Muscle of leg (tissue), 11 donors: Measurements from ENCODE around the gene UBTD1. TPM values are rescaled to one million over a fixed set of nuclear protein-coding genes. Genes with fewer than 3 reads are reported as not detected.
A peak's percentile ranks its signal among the peaks of the same experiment; 100 is the strongest.
"Not testable (repeated sequence)": the region's sequence is repeated elsewhere in the genome, so short reads cannot be mapped to it uniquely, and the experiment has no call there.

ENCODE experiments used
- DNase-seq: peaks from one replicate; pipeline ENCODE4 v3.0.0; 2013
- H3K27ac ChIP-seq: one replicate; pipeline ENCODE4 v1.5.1; 2013; ENCODE audit warnings: mild to moderate bottlenecking, low read length, control low read depth
- H3K27me3 ChIP-seq: one replicate; pipeline ENCODE4 v1.6.1; 2013; ENCODE audit warnings: low read length; ENCODE audit not compliant: control insufficient read depth, insufficient read depth
- H3K36me3 ChIP-seq: one replicate; pipeline ENCODE4 v1.6.1; 2013; ENCODE audit warnings: low read length; ENCODE audit not compliant: control insufficient read depth, insufficient read depth
- H3K4me1 ChIP-seq: one replicate; pipeline ENCODE4 v1.6.1; 2013; ENCODE audit warnings: low read length; ENCODE audit not compliant: control insufficient read depth, insufficient read depth
- H3K4me3 ChIP-seq: one replicate; pipeline ENCODE4 v1.5.1; 2013; ENCODE audit warnings: low read length, control low read depth
- H3K9me3 ChIP-seq: replicated peaks from 2 replicates; pipeline ENCODE4 v1.6.1; 2013; ENCODE audit warnings: low read depth, low read length; ENCODE audit not compliant: control insufficient read depth
- WGBS: methylation state at CpG from one replicate; pipeline ENCODE4 v1.1.5; 2013; ENCODE audit warnings: missing lambda C conversion rate; ENCODE audit not compliant: insufficient coverage; 5-methylcytosine and 5-hydroxymethylcytosine counted together
- polyA plus RNA-seq, 8 donors: library from polyadenylated mRNA; unstranded; fragments of 120-200 nt; gene quantifications; one replicate each; pipeline versions ENCODE4 v1.2.1 to v1.2.3, GENCODE V29; 2013; ENCODE audit warnings: inconsistent platforms in 1 of 8, low replicate concordance in 1 of 8; ENCODE audit not compliant: insufficient read length in 8 of 8, insufficient read depth in 1 of 8
- total RNA-seq: library from RNA; stranded (reverse); fragments of 120-200 nt; gene quantifications from one replicate; pipeline ENCODE4 v1.2.4, GENCODE V29; 2013

UBTD1 gene
- total and polyA plus RNA-seq, 9 donors: 10.6 to 18.9 (median 14.1) TPM

- 57% methylated on average over 3 of the region's 5 CpGs for WGBS
- H3K36me3 ChIP-seq: peaks cover 23% of the 10 kb centered on the region
- H3K9me3 ChIP-seq: no peaks in the 10 kb centered on the region
- no peaks in the 10 kb centered on the region for H3K27me3 ChIP-seq
- DNase-seq: peak; percentile 82
- H3K27ac ChIP-seq: peak overlapping the region; percentile 86
- H3K4me1 ChIP-seq: peaks cover 54% of the 10 kb centered on the region
- H3K4me3 ChIP-seq: no peak overlapping the region
Observed at GRCh38 chr10:97570789-97571471, 72.2 kb downstream of the UBTD1 start.

GRCh38 chr10:97571622-97572021, 72.9 kb downstream of the UBTD1 start:
- DNase-seq: no peak

GRCh38 chr10:97572214-97572989, 73.7 kb downstream of the UBTD1 start, which contains the start of gene ANKRD2:
Gene ANKRD2, plus strand, starts transcription at chr10:97572779. Its CDS starts 10 bp downstream, at chr10:97572789.
- peaks cover 23% of the 10 kb centered on the region for H3K36me3 ChIP-seq
- no peaks in the 10 kb centered on the region for H3K9me3 ChIP-seq
- H3K4me3 ChIP-seq: no peak within 1 kb of the TSS
- H3K27me3 ChIP-seq: no peaks in the 10 kb centered on the region
- peak; percentile 84 for DNase-seq
- peak within 1 kb of the TSS; percentile 86 for H3K27ac ChIP-seq
- WGBS: 63% methylated on average over 15 of the region's 16 CpGs
- peaks cover 54% of the 10 kb centered on the region for H3K4me1 ChIP-seq

More at GRCh38 chr10:97571622-97572021, 72.9 kb downstream of the UBTD1 start:
- peaks cover 54% of the 10 kb centered on the region for H3K4me1 ChIP-seq
- H3K4me3 ChIP-seq: no peak overlapping the region
- H3K36me3 ChIP-seq: peaks cover 23% of the 10 kb centered on the region
- H3K27me3 ChIP-seq: no peaks in the 10 kb centered on the region
- WGBS: 48% methylated on average over 3 of the region's 3 CpGs
- peak overlapping the region; percentile 86 for H3K27ac ChIP-seq
- H3K9me3 ChIP-seq: no peaks in the 10 kb centered on the region

- no CpG with 5 or more reads among the region's 2 CpGs for WGBS
- no peak overlapping the region for H3K4me3 ChIP-seq
- peaks cover 54% of the 10 kb centered on the region for H3K4me1 ChIP-seq
- DNase-seq: peak; percentile 27
- H3K27ac ChIP-seq: peak overlapping the region; percentile 62
- peaks cover 21% of the 10 kb centered on the region for H3K36me3 ChIP-seq
- H3K9me3 ChIP-seq: no peaks in the 10 kb centered on the region
- H3K27me3 ChIP-seq: no peaks in the 10 kb centered on the region
Observed at GRCh38 chr10:97573021-97573420, 74.3 kb downstream of the UBTD1 start.

- H3K4me1 ChIP-seq: peaks cover 54% of the 10 kb centered on the region
- peaks cover 3% of the 10 kb centered on the region for H3K27me3 ChIP-seq
- WGBS: 0% methylated on average over 1 of the region's 2 CpGs
- H3K9me3 ChIP-seq: no peaks in the 10 kb centered on the region
- H3K27ac ChIP-seq: no peak overlapping the region
- no peak overlapping the region for H3K4me3 ChIP-seq
- no peak for DNase-seq
- peaks cover 18% of the 10 kb centered on the region for H3K36me3 ChIP-seq
Observed at GRCh38 chr10:97573672-97574071, 74.9 kb downstream of the UBTD1 start.

GRCh38 chr10:97574374-97575126, 75.8 kb downstream of the UBTD1 start:
- H3K4me1 ChIP-seq: peaks cover 50% of the 10 kb centered on the region
- peaks cover 4% of the 10 kb centered on the region for H3K27me3 ChIP-seq
- H3K27ac ChIP-seq: peak overlapping the region; percentile 70
- no peaks in the 10 kb centered on the region for H3K9me3 ChIP-seq
- peaks cover 12% of the 10 kb centered on the region for H3K36me3 ChIP-seq
- DNase-seq: peak; percentile 77
- 93% methylated on average over 1 of the region's 4 CpGs for WGBS
- no peak overlapping the region for H3K4me3 ChIP-seq

GRCh38 chr10:97575127-97575668, 76.5 kb downstream of the UBTD1 start:
- Histone ChIP-seq H3K4me1 (peaks cover 43% of the 10 kb centered on the region), H3K27me3 (peaks cover 4% of the 10 kb centered on the region), H3K9me3 (no peaks in the 10 kb centered on the region), H3K4me3 (no peak overlapping the region), H3K27ac (peak overlapping the region; percentile 70), H3K36me3 (peaks cover 5% of the 10 kb centered on the region)
- DNase-seq: no peak
- 86% methylated on average over 4 of the region's 6 CpGs for WGBS

- H3K4me1 ChIP-seq: peaks cover 31% of the 10 kb centered on the region
Observed at GRCh38 chr10:97576487-97576886, 77.8 kb downstream of the UBTD1 start.

GRCh38 chr10:97577701-97578100, 79.0 kb downstream of the UBTD1 start:
- no peaks in the 10 kb centered on the region for H3K36me3 ChIP-seq
- 69% methylated on average over 5 of the region's 9 CpGs for WGBS
- DNase-seq: no peak
- H3K27ac ChIP-seq: no peak overlapping the region
- no peak overlapping the region for H3K4me3 ChIP-seq
- peaks cover 4% of the 10 kb centered on the region for H3K27me3 ChIP-seq
- no peaks in the 10 kb centered on the region for H3K9me3 ChIP-seq
- H3K4me1 ChIP-seq: peaks cover 18% of the 10 kb centered on the region

More at GRCh38 chr10:97576487-97576886, 77.8 kb downstream of the UBTD1 start:
- not testable (repeated sequence) for H3K36me3 ChIP-seq, DNase-seq, H3K9me3 ChIP-seq, H3K27me3 ChIP-seq, H3K4me3 ChIP-seq, H3K27ac ChIP-seq
- WGBS: no CpG with 5 or more reads among the region's 5 CpGs
